ENCODE measurements around the gene PYM1.

The PYM1 gene

DNA sequence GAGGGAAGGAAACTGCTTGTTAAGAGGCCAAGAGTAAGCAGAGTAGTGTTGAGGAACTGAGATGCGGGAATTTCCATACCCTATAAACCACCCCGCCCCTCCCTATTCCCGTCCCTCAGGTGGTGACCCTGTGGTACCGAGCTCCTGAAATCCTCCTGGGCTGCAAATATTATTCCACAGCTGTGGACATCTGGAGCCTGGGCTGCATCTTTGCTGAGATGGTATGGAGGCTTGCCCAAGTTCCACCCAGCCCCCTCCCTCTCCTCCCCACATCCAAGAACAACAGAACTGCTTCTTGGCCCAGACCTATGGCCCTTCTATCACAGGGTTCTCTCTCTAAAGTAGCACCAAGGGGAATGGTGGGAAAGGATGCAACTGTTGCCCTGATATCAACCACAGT is 41.7 kb upstream of the PYM1 start:
- no peak overlapping the region for H3K27ac ChIP-seq
- TF ChIP-seq CTCF (conservative IDR thresholded peaks at IDR 0.05): no peak

- H3K27ac ChIP-seq: peak within 1 kb of the TSS; percentile 82
- no peak for TF ChIP-seq CTCF (conservative IDR thresholded peaks at IDR 0.05)
Measured at GRCh38 chr12:55966408-55967281, 39.0 kb upstream of the PYM1 start, which contains the start of gene CDK2. Gene CDK2, plus strand, starts transcription at chr12:55966830. Its CDS starts 179 bp downstream, at chr12:55967009.

- no peak for TF ChIP-seq CTCF (conservative IDR thresholded peaks at IDR 0.05)
Measured at GRCh38 chr12:55965941-55966407, 38.3 kb upstream of the PYM1 start, which contains the start of gene PMEL. Gene PMEL, minus strand, starts transcription at chr12:55966042. Its CDS starts 31 bp downstream, at chr12:55966011.

GRCh38 chr12:55965240-55965639 is 37.5 kb upstream of the PYM1 start:
- no peak for TF ChIP-seq CTCF (conservative IDR thresholded peaks at IDR 0.05)
- no peak overlapping the region for H3K27ac ChIP-seq

More at GRCh38 chr12:55965941-55966407, 38.3 kb upstream of the PYM1 start, which contains the start of gene PMEL:
- H3K27ac ChIP-seq: peak within 1 kb of the TSS; percentile 82

GRCh38 chr12:55963760-55964159 is 36.1 kb upstream of the PYM1 start:
- H3K27ac ChIP-seq: no peak overlapping the region
- TF ChIP-seq CTCF (conservative IDR thresholded peaks at IDR 0.05): no peak

DNA sequence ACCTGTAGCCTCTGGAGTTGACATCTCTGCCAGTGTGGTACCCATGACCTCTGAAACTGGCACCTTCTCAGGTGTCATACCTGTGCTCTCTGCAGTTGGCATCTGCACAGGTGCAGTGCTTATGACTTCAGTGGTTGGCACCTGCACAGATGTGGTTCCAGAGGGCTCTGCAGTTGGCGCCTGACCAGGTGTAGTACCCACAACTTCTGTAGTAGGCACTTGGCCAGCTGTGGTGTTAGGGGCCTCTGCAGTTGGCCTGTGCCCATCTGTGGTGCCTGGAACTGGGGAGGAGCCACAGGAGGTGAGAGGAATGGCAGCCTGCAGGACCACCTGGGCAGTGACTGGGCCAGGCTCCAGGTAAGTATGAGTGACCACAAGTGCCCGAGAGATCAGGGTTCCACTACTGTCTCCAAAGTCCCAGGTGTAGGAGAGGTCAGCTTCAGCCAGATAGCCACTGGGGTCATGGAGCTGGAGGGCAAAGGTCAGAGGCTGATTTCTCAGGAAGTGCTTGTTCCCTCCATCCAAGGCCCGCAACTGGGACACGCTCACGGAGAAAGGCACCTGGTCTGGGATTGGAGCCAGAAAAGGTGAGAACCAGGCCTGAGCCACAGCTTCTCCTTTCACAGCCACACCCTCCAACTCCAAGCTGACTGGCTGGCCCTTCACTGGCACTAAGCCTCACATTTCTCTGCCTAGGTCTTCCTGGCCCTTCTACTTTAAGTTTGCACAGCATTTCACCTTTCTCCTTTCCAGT is 29.6 kb upstream of the PYM1 start:
- no peak overlapping the region for H3K27ac ChIP-seq
- no peak for TF ChIP-seq CTCF (conservative IDR thresholded peaks at IDR 0.05)
